HepG2 (cell line): ENCODE measurements around the gene TSN. TPM values are rescaled to one million over a fixed set of nuclear protein-coding genes. Genes with fewer than 3 reads are reported as not detected.

Source experiments
- BRCA1 ChIP-seq: sonication (generic); formaldehyde crosslinking; IDR thresholded peaks from 2 replicates; pipeline ENCODE4 v1.4.0; 2020; ENCODE audit warnings: missing genetic modification reagents
- HDAC6 ChIP-seq: fragments of 200-600 bp; sonication (generic); IDR thresholded peaks from 2 replicates; pipeline ENCODE4 v1.7.0; 2017; ENCODE audit warnings: mild to moderate bottlenecking, antibody characterized with exemption, low read length, low read depth
- HNRNPLL ChIP-seq: fragments of 200-400 bp; formaldehyde crosslinking; IDR thresholded peaks from 2 replicates; pipeline ENCODE4 v1.6.1; 2017; ENCODE audit warnings: mild to moderate bottlenecking, low read depth, low read length; ENCODE audit not compliant: poor library complexity, severe bottlenecking
- KAT7 ChIP-seq: IDR thresholded peaks from 2 replicates; pipeline ENCODE4 v1.6.1; 2018; ENCODE audit warnings: borderline replicate concordance, missing compliant biosample characterization
- NFYC ChIP-seq: IDR thresholded peaks from 2 replicates; pipeline ENCODE4 v1.6.1; 2016; ENCODE audit warnings: missing genetic modification reagents, missing compliant biosample characterization
- SIX4 ChIP-seq: sonication (generic); formaldehyde crosslinking; IDR thresholded peaks from 2 replicates; pipeline ENCODE4 v1.4.0; 2020; ENCODE audit warnings: missing genetic modification reagents
- ZIK1 ChIP-seq: sonication (generic); formaldehyde crosslinking; IDR thresholded peaks from 2 replicates; pipeline ENCODE4 v1.5.0; 2020; ENCODE audit warnings: mild to moderate bottlenecking, low read depth, missing genetic modification reagents, borderline replicate concordance
- ZNF607 ChIP-seq: sonication (generic); formaldehyde crosslinking; IDR thresholded peaks from 2 replicates; pipeline ENCODE4 v1.5.1; 2020; ENCODE audit warnings: missing genetic modification reagents, mild to moderate bottlenecking, borderline replicate concordance
- polyA plus RNA-seq, 8 experiments: library from polyadenylated mRNA; depleted of rRNA in 3 of 8; stranded (reverse) in 7 of 8; unstranded in 1 of 8; fragments of >200 nt; fragmentation: Illumina TruSeq in 4 of 8; extraction: Trizol in 4 of 8; gene quantifications; 2 replicates each; pipeline versions ENCODE4 v1.2.1 to v1.2.3, GENCODE V29; 2011 to 2016; ENCODE audit warnings: low read depth in 4 of 8, missing spikeins in 1 of 8, mixed read lengths in 1 of 8; ENCODE audit not compliant: insufficient read depth in 1 of 8
- total RNA-seq, 5 experiments: library from RNA; depleted of rRNA; stranded (reverse); fragments of >200 nt; fragmentation: Illumina TruSeq; extraction: Trizol; gene quantifications; 2 replicates each; pipeline ENCODE4 v1.2.3, GENCODE V29; 2016; ENCODE audit warnings: low read depth in 1 of 5
- TF ChIP-seq, protein P1 (sequence below): sonication (generic); formaldehyde crosslinking; IDR thresholded peaks from 2 replicates; pipeline ENCODE4 v1.5.1; 2020; ENCODE audit warnings: mild to moderate bottlenecking, missing genetic modification reagents
- TF ChIP-seq, protein P2 (sequence below): IDR thresholded peaks from 2 replicates; pipeline ENCODE4 v1.6.1; 2016
- TF ChIP-seq, protein P3 (sequence below): sonication (generic); formaldehyde crosslinking; IDR thresholded peaks from 2 replicates; pipeline ENCODE4 v1.5.0; 2020; ENCODE audit warnings: missing genetic modification reagents, mild to moderate bottlenecking, borderline replicate concordance
- TF ChIP-seq, protein P4 (sequence below), 2 experiments: sonication (generic) in 1 of 2; formaldehyde crosslinking in 1 of 2; IDR thresholded peaks; 2 replicates each; pipeline versions ENCODE4 v1.4.0 to v1.6.1; 2018 to 2020; ENCODE audit warnings: missing genetic modification reagents in 2 of 2, borderline replicate concordance in 1 of 2, low read depth in 1 of 2, mild to moderate bottlenecking in 1 of 2, missing biosample characterization in 1 of 2
- TF ChIP-seq, protein P5 (sequence below): sonication (generic); formaldehyde crosslinking; IDR thresholded peaks from 2 replicates; pipeline ENCODE4 v1.4.0; 2020; ENCODE audit warnings: mild to moderate bottlenecking, missing genetic modification reagents
- TF ChIP-seq, protein P6 (sequence below): sonication (generic); formaldehyde crosslinking; IDR thresholded peaks from one replicate; pipeline ENCODE4 v1.5.1; 2020; ENCODE audit warnings: mild to moderate bottlenecking, missing genetic modification reagents; ENCODE audit errors: not compliant biosample characterization

TSN gene
- total and polyA plus RNA-seq, 2 of the 13 experiments (the other 11 are each of a cell fraction or from before 2014, with no cell fraction given) = 56.4 to 115 TPM

DNA sequence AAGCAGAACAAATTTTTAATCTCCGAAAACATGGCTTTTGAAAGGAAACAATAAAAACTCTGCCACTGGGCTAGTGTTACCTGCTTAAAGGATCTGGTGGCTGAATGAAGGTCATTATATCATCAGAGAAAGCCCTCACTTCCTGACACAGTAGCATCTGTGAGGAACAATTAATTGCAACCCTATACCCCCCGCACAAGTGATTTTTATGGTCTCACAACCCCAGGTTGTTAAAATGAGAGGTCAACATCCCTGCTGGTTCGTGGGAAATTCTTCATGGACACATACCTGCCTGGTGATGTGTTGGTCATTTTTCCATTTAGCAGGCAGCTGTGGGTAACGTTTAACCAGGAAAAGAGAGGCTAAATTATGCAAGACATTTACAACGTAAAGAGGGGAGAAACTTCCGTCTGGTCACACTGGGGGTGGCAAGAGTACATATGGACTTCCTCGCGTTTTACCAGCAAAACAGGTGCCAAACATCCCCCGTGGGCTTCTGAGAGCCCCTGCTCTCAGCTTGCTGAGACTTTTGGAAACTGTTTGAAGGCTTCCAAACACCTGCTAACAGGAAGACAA, 48.0 kb upstream of the TSN start (continued):
- TF ChIP-seq, protein P1, sequence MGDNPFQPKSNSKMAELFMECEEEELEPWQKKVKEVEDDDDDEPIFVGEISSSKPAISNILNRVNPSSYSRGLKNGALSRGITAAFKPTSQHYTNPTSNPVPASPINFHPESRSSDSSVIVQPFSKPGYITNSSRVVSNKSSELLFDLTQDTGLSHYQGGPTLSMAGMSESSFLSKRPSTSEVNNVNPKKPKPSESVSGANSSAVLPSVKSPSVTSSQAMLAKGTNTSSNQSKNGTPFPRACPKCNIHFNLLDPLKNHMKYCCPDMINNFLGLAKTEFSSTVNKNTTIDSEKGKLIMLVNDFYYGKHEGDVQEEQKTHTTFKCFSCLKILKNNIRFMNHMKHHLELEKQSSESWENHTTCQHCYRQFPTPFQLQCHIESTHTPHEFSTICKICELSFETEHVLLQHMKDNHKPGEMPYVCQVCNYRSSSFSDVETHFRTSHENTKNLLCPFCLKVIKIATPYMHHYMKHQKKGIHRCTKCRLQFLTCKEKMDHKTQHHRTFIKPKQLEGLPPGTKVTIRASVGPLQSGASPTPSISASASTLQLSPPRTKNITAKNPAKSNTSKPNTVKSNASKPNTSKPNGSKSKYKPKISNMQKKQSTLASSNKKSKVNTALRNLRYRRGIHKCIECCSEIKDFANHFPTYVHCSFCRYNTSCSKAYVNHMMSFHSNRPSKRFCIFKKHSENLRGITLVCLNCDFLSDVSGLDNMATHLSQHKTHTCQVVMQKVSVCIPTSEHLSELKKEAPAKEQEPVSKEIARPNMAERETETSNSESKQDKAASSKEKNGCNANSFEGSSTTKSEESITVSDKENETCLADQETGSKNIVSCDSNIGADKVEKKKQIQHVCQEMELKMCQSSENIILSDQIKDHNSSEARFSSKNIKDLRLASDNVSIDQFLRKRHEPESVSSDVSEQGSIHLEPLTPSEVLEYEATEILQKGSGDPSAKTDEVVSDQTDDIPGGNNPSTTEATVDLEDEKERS (CRISPR knock-in tag) = no peak
- no peak for TF ChIP-seq SIX4 (CRISPR knock-in tag)
- TF ChIP-seq, protein P2, sequence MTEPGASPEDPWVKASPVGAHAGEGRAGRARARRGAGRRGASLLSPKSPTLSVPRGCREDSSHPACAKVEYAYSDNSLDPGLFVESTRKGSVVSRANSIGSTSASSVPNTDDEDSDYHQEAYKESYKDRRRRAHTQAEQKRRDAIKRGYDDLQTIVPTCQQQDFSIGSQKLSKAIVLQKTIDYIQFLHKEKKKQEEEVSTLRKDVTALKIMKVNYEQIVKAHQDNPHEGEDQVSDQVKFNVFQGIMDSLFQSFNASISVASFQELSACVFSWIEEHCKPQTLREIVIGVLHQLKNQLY (CRISPR knock-in tag) = no peak
- no peak for TF ChIP-seq BRCA1 (CRISPR knock-in tag)
- TF ChIP-seq ZNF607 (CRISPR knock-in tag) = no peak
- no peak for TF ChIP-seq KAT7 (CRISPR knock-in tag)
- no peak for TF ChIP-seq NFYC (CRISPR knock-in tag)
- TF ChIP-seq, protein P3, sequence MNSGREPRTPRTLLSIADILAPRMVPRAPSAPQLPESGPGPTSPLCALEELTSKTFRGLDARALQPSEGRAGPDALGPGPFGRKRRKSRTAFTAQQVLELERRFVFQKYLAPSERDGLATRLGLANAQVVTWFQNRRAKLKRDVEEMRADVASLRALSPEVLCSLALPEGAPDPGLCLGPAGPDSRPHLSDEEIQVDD (CRISPR knock-in tag) = no peak
- TF ChIP-seq, protein P4, sequence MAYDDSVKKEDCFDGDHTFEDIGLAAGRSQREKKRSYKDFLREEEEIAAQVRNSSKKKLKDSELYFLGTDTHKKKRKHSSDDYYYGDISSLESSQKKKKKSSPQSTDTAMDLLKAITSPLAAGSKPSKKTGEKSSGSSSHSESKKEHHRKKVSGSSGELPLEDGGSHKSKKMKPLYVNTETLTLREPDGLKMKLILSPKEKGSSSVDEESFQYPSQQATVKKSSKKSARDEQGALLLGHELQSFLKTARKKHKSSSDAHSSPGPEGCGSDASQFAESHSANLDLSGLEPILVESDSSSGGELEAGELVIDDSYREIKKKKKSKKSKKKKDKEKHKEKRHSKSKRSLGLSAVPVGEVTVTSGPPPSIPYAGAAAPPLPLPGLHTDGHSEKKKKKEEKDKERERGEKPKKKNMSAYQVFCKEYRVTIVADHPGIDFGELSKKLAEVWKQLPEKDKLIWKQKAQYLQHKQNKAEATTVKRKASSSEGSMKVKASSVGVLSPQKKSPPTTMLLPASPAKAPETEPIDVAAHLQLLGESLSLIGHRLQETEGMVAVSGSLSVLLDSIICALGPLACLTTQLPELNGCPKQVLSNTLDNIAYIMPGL (CRISPR knock-in tag; IDR thresholded peaks at IDR 0.05; ENCODE audit: borderline replicate concordance in 1 of 2, low read depth in 1 of 2) = 0 out of 4 replicates have a peak, but pooled peaks of 1 of the 2 experiments have one; percentile 33
- no peak for TF ChIP-seq HDAC6
- TF ChIP-seq, protein P5, sequence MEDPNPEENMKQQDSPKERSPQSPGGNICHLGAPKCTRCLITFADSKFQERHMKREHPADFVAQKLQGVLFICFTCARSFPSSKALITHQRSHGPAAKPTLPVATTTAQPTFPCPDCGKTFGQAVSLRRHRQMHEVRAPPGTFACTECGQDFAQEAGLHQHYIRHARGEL (CRISPR knock-in tag) = no peak
- no peak for TF ChIP-seq ZIK1 (CRISPR knock-in tag)
- no peak for TF ChIP-seq HNRNPLL
- TF ChIP-seq, protein P6, sequence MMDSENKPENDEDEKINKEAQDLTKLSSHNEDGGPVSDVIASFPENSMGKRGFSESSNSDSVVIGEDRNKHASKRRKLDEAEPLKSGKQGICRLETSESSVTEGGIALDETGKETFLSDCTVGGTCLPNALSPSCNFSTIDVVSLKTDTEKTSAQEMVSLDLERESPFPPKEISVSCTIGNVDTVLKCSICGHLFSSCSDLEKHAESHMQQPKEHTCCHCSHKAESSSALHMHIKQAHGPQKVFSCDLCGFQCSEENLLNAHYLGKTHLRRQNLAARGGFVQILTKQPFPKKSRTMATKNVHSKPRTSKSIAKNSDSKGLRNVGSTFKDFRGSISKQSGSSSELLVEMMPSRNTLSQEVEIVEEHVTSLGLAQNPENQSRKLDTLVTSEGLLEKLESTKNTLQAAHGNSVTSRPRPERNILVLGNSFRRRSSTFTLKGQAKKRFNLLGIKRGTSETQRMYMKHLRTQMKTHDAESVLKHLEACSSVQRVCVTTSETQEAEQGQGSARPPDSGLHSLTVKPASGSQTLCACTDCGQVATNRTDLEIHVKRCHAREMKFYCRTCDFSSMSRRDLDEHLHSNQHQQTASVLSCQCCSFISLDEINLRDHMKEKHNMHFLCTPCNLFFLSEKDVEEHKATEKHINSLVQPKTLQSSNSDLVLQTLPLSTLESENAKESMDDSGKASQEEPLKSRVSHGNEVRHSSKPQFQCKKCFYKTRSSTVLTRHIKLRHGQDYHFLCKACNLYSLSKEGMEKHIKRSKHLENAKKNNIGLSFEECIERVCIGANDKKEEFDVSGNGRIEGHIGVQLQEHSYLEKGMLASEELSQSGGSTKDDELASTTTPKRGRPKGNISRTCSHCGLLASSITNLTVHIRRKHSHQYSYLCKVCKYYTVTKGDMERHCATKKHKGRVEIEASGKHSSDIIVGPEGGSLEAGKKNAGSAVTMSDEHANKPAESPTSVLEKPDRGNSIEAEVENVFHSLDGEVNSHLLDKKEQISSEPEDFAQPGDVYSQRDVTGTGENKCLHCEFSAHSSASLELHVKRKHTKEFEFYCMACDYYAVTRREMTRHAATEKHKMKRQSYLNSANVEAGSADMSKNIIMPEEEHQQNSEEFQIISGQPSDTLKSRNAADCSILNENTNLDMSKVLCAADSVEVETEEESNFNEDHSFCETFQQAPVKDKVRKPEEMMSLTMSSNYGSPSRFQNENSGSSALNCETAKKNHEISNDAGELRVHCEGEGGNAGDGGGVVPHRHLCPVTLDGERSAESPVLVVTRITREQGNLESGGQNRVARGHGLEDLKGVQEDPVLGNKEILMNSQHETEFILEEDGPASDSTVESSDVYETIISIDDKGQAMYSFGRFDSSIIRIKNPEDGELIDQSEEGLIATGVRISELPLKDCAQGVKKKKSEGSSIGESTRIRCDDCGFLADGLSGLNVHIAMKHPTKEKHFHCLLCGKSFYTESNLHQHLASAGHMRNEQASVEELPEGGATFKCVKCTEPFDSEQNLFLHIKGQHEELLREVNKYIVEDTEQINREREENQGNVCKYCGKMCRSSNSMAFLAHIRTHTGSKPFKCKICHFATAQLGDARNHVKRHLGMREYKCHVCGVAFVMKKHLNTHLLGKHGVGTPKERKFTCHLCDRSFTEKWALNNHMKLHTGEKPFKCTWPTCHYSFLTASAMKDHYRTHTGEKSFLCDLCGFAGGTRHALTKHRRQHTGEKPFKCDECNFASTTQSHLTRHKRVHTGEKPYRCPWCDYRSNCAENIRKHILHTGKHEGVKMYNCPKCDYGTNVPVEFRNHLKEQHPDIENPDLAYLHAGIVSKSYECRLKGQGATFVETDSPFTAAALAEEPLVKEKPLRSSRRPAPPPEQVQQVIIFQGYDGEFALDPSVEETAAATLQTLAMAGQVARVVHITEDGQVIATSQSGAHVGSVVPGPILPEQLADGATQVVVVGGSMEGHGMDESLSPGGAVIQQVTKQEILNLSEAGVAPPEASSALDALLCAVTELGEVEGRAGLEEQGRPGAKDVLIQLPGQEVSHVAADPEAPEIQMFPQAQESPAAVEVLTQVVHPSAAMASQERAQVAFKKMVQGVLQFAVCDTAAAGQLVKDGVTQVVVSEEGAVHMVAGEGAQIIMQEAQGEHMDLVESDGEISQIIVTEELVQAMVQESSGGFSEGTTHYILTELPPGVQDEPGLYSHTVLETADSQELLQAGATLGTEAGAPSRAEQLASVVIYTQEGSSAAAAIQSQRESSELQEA (CRISPR knock-in tag) = no peak
